NCI-H1417 treated with DMSO at 0.1 percent for 48 hours (cell line): ENCODE measurements around the gene KMT2C.
A peak's percentile ranks its signal among the peaks of the same experiment; 100 is the strongest.
"Not testable (repeated sequence)": the region's sequence is repeated elsewhere in the genome, so short reads cannot be mapped to it uniquely, and the experiment has no call there.

ENCODE experiments used
- DNase-seq: peaks from one replicate; lab custom pipeline; 2025; lab: John Stamatoyannopoulos, UW

The KMT2C gene

DNA sequence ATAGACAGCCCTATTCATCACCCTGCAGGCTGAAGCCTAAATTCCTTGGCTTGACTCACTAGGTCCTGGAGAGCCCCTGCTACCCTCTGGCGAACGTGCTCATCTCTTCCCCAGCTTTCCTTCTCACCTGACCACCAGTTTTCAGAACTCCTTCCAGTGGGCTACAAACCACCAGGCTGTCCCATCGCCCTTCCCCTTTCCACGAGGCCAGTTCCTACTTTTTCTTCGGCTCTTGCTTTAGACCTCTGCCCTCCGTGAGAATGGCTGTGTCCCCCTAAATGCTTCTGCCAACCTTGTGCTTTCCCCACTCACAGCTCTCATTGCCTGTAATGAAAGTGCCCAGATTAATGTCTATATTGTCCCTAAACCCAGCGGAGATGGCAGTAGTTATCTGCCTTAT, 5.4 kb upstream of the KMT2C start:
- DNase-seq: not testable (repeated sequence)

DNA sequence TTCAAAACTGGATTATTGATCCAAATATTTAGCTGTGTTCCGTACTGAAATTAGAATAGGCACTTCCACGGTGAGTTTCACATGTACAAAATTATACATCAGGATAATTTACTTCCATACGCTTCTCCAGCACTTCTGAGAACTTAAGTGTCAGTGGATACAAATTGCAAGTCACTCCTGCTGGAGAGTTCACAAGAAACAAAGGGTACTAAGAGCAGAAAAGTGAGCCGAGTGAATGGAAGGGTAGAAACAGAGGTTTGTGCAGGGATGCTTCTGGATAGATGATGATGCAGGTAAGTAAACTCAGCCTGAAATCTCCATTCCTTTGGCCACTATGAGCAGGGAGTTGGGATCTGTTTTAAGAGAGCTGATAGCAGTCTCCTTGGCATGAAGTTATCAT, 2.2 kb upstream of the KMT2C start:
- DNase-seq: not testable (repeated sequence)

DNA sequence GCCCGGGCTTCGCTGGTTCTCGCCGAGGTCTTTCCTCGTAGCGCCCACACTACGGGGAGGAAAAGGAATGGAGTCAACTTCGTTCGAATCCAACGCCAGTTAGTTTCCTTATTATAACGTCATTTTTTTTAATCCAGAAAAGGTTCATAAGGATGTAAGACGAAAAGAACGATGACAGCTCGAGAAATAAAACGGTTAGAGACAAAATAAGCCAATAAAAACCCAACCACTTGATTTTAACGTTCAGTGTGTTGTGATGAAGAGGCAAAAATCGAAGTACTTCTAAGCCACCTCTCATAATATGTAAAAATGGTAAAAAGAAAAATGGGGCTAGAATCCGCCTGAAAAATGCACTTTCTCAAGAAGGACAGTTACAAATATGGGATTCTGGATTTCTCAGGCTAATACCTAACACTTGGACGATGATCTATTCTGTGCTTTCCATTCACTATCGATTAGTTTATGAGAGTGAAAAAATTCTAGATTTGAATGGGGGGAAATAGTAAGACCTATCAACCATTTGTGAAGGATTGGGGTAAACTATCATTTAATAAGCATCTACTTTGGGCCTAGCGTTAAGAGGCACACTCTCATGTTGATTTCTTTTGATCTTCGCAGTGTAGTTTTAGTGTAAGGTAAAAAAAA, 1.2 kb upstream of the KMT2C start:
- DNase-seq: not testable (repeated sequence)

- DNase-seq: peak; percentile 55
Measured at GRCh38 chr7:152436111-152436930, 518 bp upstream of the KMT2C start.

DNA sequence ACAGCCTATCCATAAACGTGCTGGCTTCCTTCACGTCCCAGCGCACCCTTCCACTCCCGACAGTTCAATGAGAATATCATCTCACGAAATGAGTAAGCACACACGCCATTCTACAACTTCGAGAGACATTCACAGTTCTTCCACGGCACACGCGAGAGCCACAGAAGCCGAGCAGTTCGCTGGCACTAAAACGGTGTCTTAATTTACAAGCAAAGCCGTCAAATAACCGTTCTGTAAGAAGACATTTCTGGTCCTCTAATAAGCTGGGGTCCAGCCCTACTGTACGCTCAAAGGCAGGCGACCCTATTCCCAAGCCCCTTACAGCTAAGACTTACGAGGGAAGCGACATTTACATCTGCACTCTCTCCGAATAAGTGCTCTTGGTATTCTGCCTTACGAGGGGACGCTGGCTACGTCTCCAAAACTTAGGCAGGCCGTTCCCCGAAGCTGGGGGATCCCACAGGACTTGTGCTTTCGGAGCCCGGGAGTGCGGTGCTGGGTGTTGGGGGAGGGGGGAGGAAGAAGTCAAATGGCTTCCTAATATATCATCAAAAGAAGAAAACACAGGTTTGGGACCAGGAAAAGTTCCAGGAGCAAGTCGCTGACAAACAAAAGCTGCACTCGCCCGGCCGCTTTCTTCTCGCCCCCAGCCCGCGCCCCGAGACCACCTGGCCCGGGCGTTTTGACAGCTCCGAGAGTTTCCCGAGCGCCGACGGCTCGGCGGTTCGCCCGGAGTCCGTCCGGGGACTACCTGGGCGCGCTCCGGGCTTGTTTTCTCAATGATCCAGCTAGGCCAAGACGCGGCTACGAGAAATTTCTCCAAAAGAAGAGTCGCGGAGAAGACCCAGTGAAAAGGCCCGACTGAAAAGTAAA, 1.1 kb downstream of the KMT2C start:
- not testable (repeated sequence) for DNase-seq

- DNase-seq: not testable (repeated sequence)
Measured at GRCh38 chr7:152433721-152434490, 1.9 kb downstream of the KMT2C start.

DNA sequence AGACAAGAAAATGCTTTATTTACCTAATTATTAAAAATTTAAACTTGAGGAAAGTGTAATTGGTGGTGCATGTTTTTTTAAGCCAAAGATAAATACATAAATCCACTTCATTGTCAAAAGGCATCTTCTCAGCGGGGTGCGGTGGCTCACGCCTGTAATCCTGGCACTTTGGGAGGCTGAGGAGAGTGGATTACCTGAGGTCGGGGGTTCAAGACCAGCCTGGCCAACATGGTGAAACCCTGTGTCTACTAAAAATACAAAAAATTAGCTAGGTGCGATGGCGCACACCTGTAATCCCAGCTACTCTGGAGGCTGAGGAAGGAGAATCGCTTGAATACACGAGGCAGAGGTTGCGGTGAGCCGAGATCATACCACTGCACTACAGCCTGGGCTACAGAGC, 3.1 kb downstream of the KMT2C start:
- DNase-seq: not testable (repeated sequence)

GRCh38 chr7:152430854-152431253, 4.9 kb downstream of the KMT2C start:
- DNase-seq: no peak

GRCh38 chr7:152430118-152430517, 5.7 kb downstream of the KMT2C start:
- DNase-seq: not testable (repeated sequence)

DNA sequence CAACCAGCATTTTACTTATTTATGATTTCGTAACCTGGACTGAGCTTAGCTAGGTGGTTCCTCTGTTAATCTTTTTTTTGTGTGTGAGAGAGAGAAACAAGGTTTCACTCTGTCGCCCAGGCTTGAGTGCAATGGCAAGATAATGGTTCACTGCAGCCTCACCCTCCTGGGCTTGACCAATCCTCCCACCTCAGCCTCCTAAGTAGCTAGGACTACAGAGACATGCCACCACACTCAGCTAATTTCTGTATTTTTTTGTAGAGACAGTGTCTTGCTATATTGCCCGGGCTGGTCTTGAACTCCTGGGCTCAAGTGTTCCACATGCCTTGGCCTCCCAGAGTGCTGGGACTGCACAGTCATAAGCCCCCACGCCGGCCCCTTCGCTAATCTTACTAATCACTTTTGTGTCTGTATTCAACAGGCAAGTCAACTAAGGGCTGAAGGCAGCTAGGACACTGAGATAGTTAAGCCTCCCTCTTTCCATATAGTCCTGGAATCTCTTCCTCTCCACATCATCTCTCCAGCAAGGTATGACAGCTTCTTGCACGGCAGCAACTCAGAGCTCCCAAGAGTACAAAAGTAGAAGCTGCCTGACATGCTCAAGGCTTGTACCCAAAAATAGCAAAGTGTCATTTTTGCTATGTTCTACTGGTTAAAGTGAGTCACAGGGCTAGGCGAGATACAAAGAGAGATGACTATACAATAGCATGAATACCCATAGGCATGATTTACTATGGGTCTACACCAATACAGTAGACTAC, 11.3 kb downstream of the KMT2C start:
- no peak for DNase-seq

- no peak for DNase-seq
Measured at GRCh38 chr7:152423991-152424347, 11.8 kb downstream of the KMT2C start.

- DNase-seq: not testable (repeated sequence)
Measured at GRCh38 chr7:152423171-152423570, 12.6 kb downstream of the KMT2C start.

GRCh38 chr7:152420950-152421349, 14.9 kb downstream of the KMT2C start:
- DNase-seq: not testable (repeated sequence)

DNA sequence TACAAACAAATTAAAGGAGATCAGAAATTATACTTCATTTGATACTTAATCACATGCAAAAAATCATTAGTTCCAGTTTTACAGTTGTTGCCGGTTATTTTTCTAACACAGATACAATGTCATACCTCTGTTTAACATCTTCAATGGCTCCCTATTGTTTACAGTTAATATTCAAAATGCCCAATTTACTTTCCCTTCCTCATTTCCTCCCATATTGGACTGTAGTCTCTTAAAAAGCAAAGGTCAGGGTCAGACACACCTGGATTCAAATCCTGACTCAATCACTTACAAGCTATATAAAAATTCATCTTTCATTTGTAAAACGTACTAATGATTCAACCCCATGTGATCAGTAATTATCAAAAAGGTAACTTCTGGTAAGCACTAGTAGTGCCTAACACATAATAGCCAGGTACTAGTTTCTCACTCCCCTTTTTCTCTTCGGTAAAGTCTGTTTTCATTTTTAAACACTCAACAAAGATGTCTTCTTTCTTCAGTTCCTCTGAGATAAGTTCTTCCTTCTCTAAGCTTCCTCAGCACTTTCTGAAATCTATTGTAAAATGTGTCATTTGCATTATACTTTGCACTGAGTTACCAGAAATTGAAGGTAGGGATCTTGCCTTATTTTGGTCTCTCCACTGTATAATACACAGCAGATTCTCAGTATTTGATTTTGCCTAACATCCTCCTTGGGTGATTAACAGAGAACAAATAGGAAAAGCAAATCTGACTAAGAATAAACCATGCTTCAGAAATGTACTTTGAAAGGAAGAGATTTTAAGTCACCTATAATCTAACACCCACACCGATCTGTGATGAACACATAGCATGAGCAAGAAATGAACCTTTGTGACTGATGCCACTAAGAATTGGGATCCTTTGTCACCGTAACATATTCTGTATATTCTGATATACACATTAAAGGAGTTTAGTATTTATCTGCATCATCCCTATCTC, 16.1 kb downstream of the KMT2C start:
- no peak for DNase-seq

DNA sequence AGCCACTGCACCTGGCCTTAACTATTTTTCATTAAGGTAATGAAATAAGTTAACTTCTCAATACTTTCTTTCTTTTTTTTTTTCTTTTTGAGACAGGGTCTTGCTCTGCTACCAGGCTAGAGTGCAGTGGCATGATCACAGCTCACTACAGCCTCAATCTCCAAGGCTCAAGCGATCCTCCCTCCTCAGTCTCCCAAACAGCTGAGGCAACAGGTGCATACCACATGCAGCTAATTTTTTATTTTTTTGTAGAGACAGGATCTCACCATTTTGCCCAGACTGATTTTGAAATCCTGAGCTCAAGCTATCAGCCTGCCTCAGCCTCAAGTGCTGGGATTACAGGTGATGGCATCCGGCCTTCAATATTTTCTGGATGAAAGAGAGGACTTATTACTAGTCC, 21.0 kb downstream of the KMT2C start:
- DNase-seq: no peak

GRCh38 chr7:152411389-152411788, 24.4 kb downstream of the KMT2C start:
- no peak for DNase-seq

GRCh38 chr7:152406491-152406890, 29.3 kb downstream of the KMT2C start:
- no peak for DNase-seq

- DNase-seq: not testable (repeated sequence)
Measured at GRCh38 chr7:152406030-152406429, 29.8 kb downstream of the KMT2C start.

DNA sequence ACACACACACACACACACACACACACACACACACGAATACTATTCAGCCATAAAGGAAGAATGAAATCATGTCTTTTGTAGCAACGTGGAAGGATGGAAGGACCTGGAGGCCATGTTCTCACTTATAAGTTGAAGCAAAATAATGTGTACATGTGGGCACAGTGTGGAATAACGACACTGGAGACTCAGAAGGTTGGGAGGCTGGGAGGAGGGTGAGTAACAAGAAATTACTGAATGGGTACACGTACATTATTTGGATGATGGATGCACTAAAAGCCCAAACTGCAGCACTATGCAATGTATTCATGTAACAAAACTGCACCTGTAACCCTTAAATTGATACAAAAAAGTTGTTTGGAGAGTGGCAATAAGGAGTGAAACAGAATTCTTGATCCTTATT, 32.1 kb downstream of the KMT2C start:
- DNase-seq: no peak
